Esophagus squamous epithelium (tissue), 5 donors: ENCODE measurements around the gene INSL3. TPM values are rescaled to one million over a fixed set of nuclear protein-coding genes. Genes with fewer than 3 reads are reported as not detected.
A peak's percentile ranks its signal among the peaks of the same experiment; 100 is the strongest.

Experiments used
- DNase-seq: peaks from one replicate; lab custom pipeline; 2025; lab: John Stamatoyannopoulos, UW
- H3K27ac ChIP-seq, 4 donors: fragments of 200-600 bp; sonication (generic); one replicate each; pipeline ENCODE4 v1.5.1; 2016 to 2019; ENCODE audit warnings: mild to moderate bottlenecking in 1 of 4
- H3K27me3 ChIP-seq, 4 donors: fragments of 200-600 bp; sonication (generic); 1 replicate in 3 of 4; 2 replicates in 1 of 4; pipeline versions ENCODE4 v1.5.1 to v1.6.0; 2017 to 2021; ENCODE audit warnings: antibody characterized with exemption in 1 of 4
- H3K36me3 ChIP-seq, 3 donors: fragments of 200-600 bp; sonication (generic); one replicate each; pipeline ENCODE4 v1.5.1; 2016 to 2019
- H3K4me1 ChIP-seq, 3 donors: fragments of 200-600 bp; sonication (generic); one replicate each; pipeline ENCODE4 v1.5.1; 2017 to 2019
- H3K4me3 ChIP-seq, 4 donors: fragments of 200-600 bp; sonication (generic); 1 replicate in 3 of 4; 2 replicates in 1 of 4; pipeline ENCODE4 v1.5.1; 2016 to 2019; ENCODE audit warnings: mild to moderate bottlenecking in 2 of 4, moderate library complexity in 1 of 4
- H3K9me3 ChIP-seq, 3 donors: fragments of 200-600 bp; sonication (generic); one replicate each; pipeline ENCODE4 v1.5.1; 2016 to 2019
- POLR2A ChIP-seq, 4 donors: fragments of 450-650 bp; IDR thresholded peaks; one replicate each; pipeline ENCODE4 v1.6.1; 2017; ENCODE audit warnings: antibody characterized with exemption in 4 of 4, mild to moderate bottlenecking in 4 of 4, moderate library complexity in 3 of 4
- WGBS, 2 donors: methylation state at CpG; one replicate each; pipeline ENCODE4 v1.1.5; 2018; 5-methylcytosine and 5-hydroxymethylcytosine counted together
- intact Hi-C: fragments of 100-400 bp; cut with DNase I; formaldehyde crosslinking; loops from one replicate; pipeline ENCODE4 v1.15.0; 2022
- total RNA-seq, 4 donors: library from RNA; depleted of rRNA; stranded (reverse); fragments of >200 nt; gene quantifications; one replicate each; pipeline ENCODE4 v1.1.0, GENCODE V29; 2016
- TF ChIP-seq, protein P1 (sequence below), 6 experiments: fragments of 450-650 bp in 4 of 6; fragments of 200-600 bp in 2 of 6; sonication (generic) in 2 of 6; IDR thresholded peaks; one replicate each; pipeline ENCODE4 v1.5.1; 2016 to 2019; ENCODE audit warnings: antibody characterized with exemption in 6 of 6, mild to moderate bottlenecking in 4 of 6, moderate library complexity in 4 of 6
- donor health status: DM: yes; HTN: yes; CAD: no.

INSL3 gene
- total RNA-seq, 4 donors from 2014 or later: not detected

DNA sequence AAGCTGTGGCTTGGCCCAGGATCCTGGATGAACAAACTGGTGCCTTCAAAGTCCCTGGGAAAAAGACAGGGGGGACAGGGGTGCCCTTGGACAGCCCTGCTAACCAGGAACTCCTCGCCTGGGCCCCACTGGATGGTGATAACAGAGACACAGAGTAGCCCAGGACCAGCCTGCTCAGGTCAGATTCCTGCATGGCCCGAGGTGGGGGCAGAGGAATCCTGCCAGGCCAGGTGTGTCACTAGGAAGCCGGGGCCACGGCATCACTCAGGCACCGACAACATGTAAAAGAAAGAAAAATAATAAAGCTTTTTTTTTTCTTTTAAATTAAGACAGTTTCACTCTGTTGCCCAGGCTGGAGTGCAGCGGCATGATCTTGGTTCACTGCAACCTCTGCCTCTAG lies 32.7 kb upstream of the INSL3 start:
- H3K9me3 ChIP-seq: no peaks in the 10 kb centered on the region
- H3K27me3 ChIP-seq: no peaks in the 10 kb centered on the region
- peaks cover 0 to 32% (median 20%) of the 10 kb centered on the region in 3 donors for H3K4me1 ChIP-seq
- intact Hi-C loops: no loop called here
- no peak for TF ChIP-seq POLR2A (IDR thresholded peaks at IDR 0.05)
- TF ChIP-seq, protein P1, sequence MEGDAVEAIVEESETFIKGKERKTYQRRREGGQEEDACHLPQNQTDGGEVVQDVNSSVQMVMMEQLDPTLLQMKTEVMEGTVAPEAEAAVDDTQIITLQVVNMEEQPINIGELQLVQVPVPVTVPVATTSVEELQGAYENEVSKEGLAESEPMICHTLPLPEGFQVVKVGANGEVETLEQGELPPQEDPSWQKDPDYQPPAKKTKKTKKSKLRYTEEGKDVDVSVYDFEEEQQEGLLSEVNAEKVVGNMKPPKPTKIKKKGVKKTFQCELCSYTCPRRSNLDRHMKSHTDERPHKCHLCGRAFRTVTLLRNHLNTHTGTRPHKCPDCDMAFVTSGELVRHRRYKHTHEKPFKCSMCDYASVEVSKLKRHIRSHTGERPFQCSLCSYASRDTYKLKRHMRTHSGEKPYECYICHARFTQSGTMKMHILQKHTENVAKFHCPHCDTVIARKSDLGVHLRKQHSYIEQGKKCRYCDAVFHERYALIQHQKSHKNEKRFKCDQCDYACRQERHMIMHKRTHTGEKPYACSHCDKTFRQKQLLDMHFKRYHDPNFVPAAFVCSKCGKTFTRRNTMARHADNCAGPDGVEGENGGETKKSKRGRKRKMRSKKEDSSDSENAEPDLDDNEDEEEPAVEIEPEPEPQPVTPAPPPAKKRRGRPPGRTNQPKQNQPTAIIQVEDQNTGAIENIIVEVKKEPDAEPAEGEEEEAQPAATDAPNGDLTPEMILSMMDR (IDR thresholded peaks at IDR 0.05): no peak
- H3K27ac ChIP-seq: no peak overlapping the region
- H3K36me3 ChIP-seq: no peaks in the 10 kb centered on the region
- no peak for DNase-seq
- WGBS, 2 donors: 68 to 81% methylated on average over 5 of the region's 6 CpGs
- H3K4me3 ChIP-seq: no peak overlapping the region

- H3K27ac ChIP-seq: peak overlapping the region; percentile 69 to 91 (median 78)
- 35 to 51% methylated on average over 12 to 13 of the region's 14 CpGs for WGBS, 2 donors
- H3K36me3 ChIP-seq: no peaks in the 10 kb centered on the region
- intact Hi-C loops: no loop called here
- H3K9me3 ChIP-seq: no peaks in the 10 kb centered on the region
- H3K4me1 ChIP-seq: peaks cover 12 to 67% (median 28%) of the 10 kb centered on the region in 3 donors
- no peak for DNase-seq
- H3K4me3 ChIP-seq: no peak overlapping the region
- H3K27me3 ChIP-seq: peaks cover 0 to 38% (median 0%) of the 10 kb centered on the region in 4 donors
- no peak for TF ChIP-seq POLR2A (IDR thresholded peaks at IDR 0.05)
- TF ChIP-seq, protein P1 (IDR thresholded peaks at IDR 0.05): no peak
Measured at GRCh38 chr19:17848595-17849292, 27.4 kb upstream of the INSL3 start.

- Histone ChIP-seq H3K27ac (peak within 1 kb of the TSS; percentile 69 to 91 (median 78)), H3K9me3 (no peaks in the 10 kb centered on the region), H3K36me3 (no peaks in the 10 kb centered on the region), H3K4me1 (peaks cover 13 to 77% (median 29%) of the 10 kb centered on the region in 3 donors), H3K4me3 (peak within 1 kb of the TSS; percentile 25 to 65 (median 44)), H3K27me3 (peaks cover 0 to 47% (median 0%) of the 10 kb centered on the region in 4 donors)
- TF ChIP-seq, protein P1 (IDR thresholded peaks at IDR 0.05): no peak
- TF ChIP-seq POLR2A (IDR thresholded peaks at IDR 0.05): peak in 1 of 4 donors; percentile 38
- DNase-seq: no peak
- WGBS, 2 donors: 21 to 28% methylated on average over 11 to 16 of the region's 40 CpGs
- intact Hi-C loops: no loop called here
Measured at GRCh38 chr19:17847538-17848366, 26.4 kb upstream of the INSL3 start, which contains the start of gene JAK3. TSS of gene JAK3 (minus strand) at chr19:17847982. CDS start at chr19:17844417, 3,565 bp downstream.

- peak overlapping the region in 2 of 4 donors; percentile 4 to 87 for H3K27ac ChIP-seq
- DNase-seq: no peak
Measured at GRCh38 chr19:17846146-17846545, 24.8 kb upstream of the INSL3 start.

More at GRCh38 chr19:17846146-17846545, 24.8 kb upstream of the INSL3 start:
- Histone ChIP-seq H3K27me3 (peaks cover 0 to 64% (median 0%) of the 10 kb centered on the region in 4 donors), H3K9me3 (no peaks in the 10 kb centered on the region), H3K36me3 (peaks cover 0 to 3% (median 0%) of the 10 kb centered on the region in 3 donors), H3K4me3 (peak overlapping the region in 2 of 4 donors; percentile 46 to 65), H3K4me1 (peaks cover 22 to 89% (median 39%) of the 10 kb centered on the region in 3 donors)
- intact Hi-C loops: no loop called here
- 69 to 71% methylated on average over 8 of the region's 8 CpGs for WGBS, 2 donors
- no peak for TF ChIP-seq POLR2A (IDR thresholded peaks at IDR 0.05)
- TF ChIP-seq, protein P1 (IDR thresholded peaks at IDR 0.05): no peak
